Lung (tissue), 12 donors: ENCODE measurements around the gene CREB5. TPM values are rescaled to one million over a fixed set of nuclear protein-coding genes. Genes with fewer than 3 reads are reported as not detected.

Experiments
- ATAC-seq: fragments of 200-7000 bp; cut with Tn5 transposase; one replicate; pipeline ENCODE4 v1.9.1; 2020; ENCODE audit warnings: moderate number of reproducible peaks; ENCODE audit not compliant: insufficient read depth, low FRiP score
- DNase-seq, 3 donors: peaks; one replicate each; pipeline ENCODE4 v3.0.0-alpha.2; 2013 to 2017
- H3K27ac ChIP-seq, 2 donors: one replicate each; pipeline ENCODE4 v1.5.1; 2013; ENCODE audit warnings: mild to moderate bottlenecking in 2 of 2, moderate library complexity in 2 of 2, control low read depth in 1 of 2, inconsistent platforms in 1 of 2, low read depth in 1 of 2, low read length in 1 of 2
- H3K27me3 ChIP-seq, 3 donors: one replicate each; pipeline ENCODE4 v1.5.1; 2013; ENCODE audit warnings: low read length in 2 of 3; ENCODE audit not compliant: control insufficient read depth in 3 of 3, insufficient read depth in 3 of 3
- H3K36me3 ChIP-seq, 4 donors: one replicate each; pipeline ENCODE4 v1.5.1; 2013; ENCODE audit warnings: low read length in 4 of 4, mild to moderate bottlenecking in 1 of 4, moderate library complexity in 1 of 4; ENCODE audit not compliant: control insufficient read depth in 4 of 4, insufficient read depth in 4 of 4
- H3K4me1 ChIP-seq, 5 donors: one replicate each; pipeline ENCODE4 v1.5.1; 2013; ENCODE audit warnings: low read length in 5 of 5, mild to moderate bottlenecking in 2 of 5, moderate library complexity in 1 of 5; ENCODE audit not compliant: control insufficient read depth in 5 of 5, insufficient read depth in 5 of 5
- H3K4me3 ChIP-seq: one replicate; pipeline ENCODE4 v1.5.1; 2013; ENCODE audit warnings: mild to moderate bottlenecking, control low read depth, moderate library complexity
- H3K9ac ChIP-seq, 2 donors: one replicate each; pipeline ENCODE4 v1.5.1; 2013; ENCODE audit warnings: low read length in 2 of 2, control low read depth in 1 of 2; ENCODE audit not compliant: insufficient read depth in 1 of 2
- H3K9me3 ChIP-seq, 4 donors: one replicate each; pipeline ENCODE4 v1.5.1; 2013; ENCODE audit warnings: low read length in 3 of 4, mild to moderate bottlenecking in 1 of 4, moderate library complexity in 1 of 4; ENCODE audit not compliant: control insufficient read depth in 4 of 4, insufficient read depth in 3 of 4
- WGBS, 2 donors: extraction: QIAGEN DNeasy Blood & Tissue Kit; methylation state at CpG; one replicate each; pipeline ENCODE4 v1.1.7; 2013; 5-methylcytosine and 5-hydroxymethylcytosine counted together
- polyA plus RNA-seq, 2 donors: library from polyadenylated mRNA; stranded (reverse); fragments of 200-250 nt; gene quantifications; one replicate each; pipeline ENCODE4 v1.2.1, GENCODE V29; 2013
- total RNA-seq, 2 donors: library from RNA; depleted of rRNA in 1 of 2; stranded (reverse); fragments of >200 nt in 1 of 2; gene quantifications; one replicate each; pipeline ENCODE4 v1.2.1, GENCODE V29; 2014 to 2021
- TF ChIP-seq, protein P1 (sequence below): IDR thresholded peaks from 2 replicates; pipeline ENCODE4 v1.5.1; 2012; ENCODE audit warnings: mild to moderate bottlenecking; ENCODE audit errors: control extremely low read depth, extremely low read depth
- donor health status: control.
- donor health status: control.
- donor health status: Bipolar disorder and iron deficiency.
- donor health status: healthy.
- donor health status: DM: yes; HTN: yes; CAD: no.

Gene CREB5
- total and polyA plus RNA-seq, 4 donors = 2.7 to 23.1 (median 9.6) TPM

GRCh38 chr7:28564755-28565374 is 152.5 kb downstream of the CREB5 start:
- DNase-seq (no peak), ATAC-seq (no peak)
- Histone ChIP-seq H3K36me3 (no peaks in the 10 kb centered on the region), H3K9me3 (peaks cover 0 to 2% (median 0%) of the 10 kb centered on the region in 4 donors), H3K9ac (no peak overlapping the region), H3K4me3 (no peak overlapping the region), H3K4me1 (no peaks in the 10 kb centered on the region), H3K27ac (no peak overlapping the region), H3K27me3 (no peaks in the 10 kb centered on the region)
- TF ChIP-seq, protein P1, sequence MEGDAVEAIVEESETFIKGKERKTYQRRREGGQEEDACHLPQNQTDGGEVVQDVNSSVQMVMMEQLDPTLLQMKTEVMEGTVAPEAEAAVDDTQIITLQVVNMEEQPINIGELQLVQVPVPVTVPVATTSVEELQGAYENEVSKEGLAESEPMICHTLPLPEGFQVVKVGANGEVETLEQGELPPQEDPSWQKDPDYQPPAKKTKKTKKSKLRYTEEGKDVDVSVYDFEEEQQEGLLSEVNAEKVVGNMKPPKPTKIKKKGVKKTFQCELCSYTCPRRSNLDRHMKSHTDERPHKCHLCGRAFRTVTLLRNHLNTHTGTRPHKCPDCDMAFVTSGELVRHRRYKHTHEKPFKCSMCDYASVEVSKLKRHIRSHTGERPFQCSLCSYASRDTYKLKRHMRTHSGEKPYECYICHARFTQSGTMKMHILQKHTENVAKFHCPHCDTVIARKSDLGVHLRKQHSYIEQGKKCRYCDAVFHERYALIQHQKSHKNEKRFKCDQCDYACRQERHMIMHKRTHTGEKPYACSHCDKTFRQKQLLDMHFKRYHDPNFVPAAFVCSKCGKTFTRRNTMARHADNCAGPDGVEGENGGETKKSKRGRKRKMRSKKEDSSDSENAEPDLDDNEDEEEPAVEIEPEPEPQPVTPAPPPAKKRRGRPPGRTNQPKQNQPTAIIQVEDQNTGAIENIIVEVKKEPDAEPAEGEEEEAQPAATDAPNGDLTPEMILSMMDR = no peak
- WGBS, 2 donors = 87 to 92% methylated on average over 4 of the region's 4 CpGs

GRCh38 chr7:28565980-28566379 is 153.7 kb downstream of the CREB5 start:
- 58 to 85% methylated on average over 1 of the region's 1 CpG for WGBS, 2 donors
- no peaks in the 10 kb centered on the region for H3K27me3 ChIP-seq
- peaks cover 0 to 2% (median 0%) of the 10 kb centered on the region in 4 donors for H3K9me3 ChIP-seq
- H3K9ac ChIP-seq = no peak overlapping the region
- TF ChIP-seq, protein P1 = no peak
- no peak overlapping the region for H3K27ac ChIP-seq
- H3K4me1 ChIP-seq = no peaks in the 10 kb centered on the region
- no peak overlapping the region for H3K4me3 ChIP-seq
- no peak for DNase-seq
- no peaks in the 10 kb centered on the region for H3K36me3 ChIP-seq
- ATAC-seq = no peak

- Histone ChIP-seq H3K4me1 (peaks cover 0 to 13% (median 4%) of the 10 kb centered on the region in 5 donors), H3K4me3 (no peak overlapping the region), H3K9me3 (peaks cover 0 to 2% (median 0%) of the 10 kb centered on the region in 4 donors), H3K27ac (no peak overlapping the region), H3K27me3 (no peaks in the 10 kb centered on the region), H3K9ac (no peak overlapping the region), H3K36me3 (no peaks in the 10 kb centered on the region)
- 93 to 95% methylated on average over 13 of the region's 13 CpGs for WGBS, 2 donors
- ATAC-seq = no peak
- no peak for DNase-seq
- TF ChIP-seq, protein P1 = no peak
Measured at GRCh38 chr7:28570113-28570969, 158.0 kb downstream of the CREB5 start.
